ENCODE results near the gene CASP9.
"Not testable (repeated sequence)": the region's sequence is repeated elsewhere in the genome, so short reads cannot be mapped to it uniquely, and the experiment has no call there.

The CASP9 gene

GRCh38 chr1:15491010-15491409 is 33.0 kb downstream of the CASP9 start:
- H3K4me3 ChIP-seq (ENCODE audit: low read depth in 1 of 2, low read length in 2 of 2); H3K4me1 ChIP-seq (ENCODE audit: insufficient read depth, low read length); H3K9me3 ChIP-seq (ENCODE audit: low read length); H3K27me3 ChIP-seq (ENCODE audit: control insufficient read depth in 1 of 2, insufficient read depth in 2 of 2, low read length in 2 of 2); H3K27ac ChIP-seq (ENCODE audit: low read depth, low read length); H3K9ac ChIP-seq (ENCODE audit: low read length): not testable (repeated sequence)
- H3K36me3 ChIP-seq (ENCODE audit: insufficient read depth, low read length) = peaks cover 16% of the 10 kb centered on the region

- Histone ChIP-seq H3K27ac (ENCODE audit: low read depth, low read length) (no peak overlapping the region), H3K27me3 (ENCODE audit: control insufficient read depth in 1 of 2, insufficient read depth in 2 of 2, low read length in 2 of 2) (no peaks in the 10 kb centered on the region), H3K4me3 (ENCODE audit: low read depth in 1 of 2, low read length in 2 of 2) (no peak overlapping the region), H3K9ac (ENCODE audit: low read length) (no peak overlapping the region), H3K4me1 (ENCODE audit: insufficient read depth, low read length) (no peaks in the 10 kb centered on the region), H3K9me3 (ENCODE audit: low read length) (no peaks in the 10 kb centered on the region), H3K36me3 (ENCODE audit: insufficient read depth, low read length) (peaks cover 4% of the 10 kb centered on the region)
These were observed 34.8 kb downstream of the CASP9 start for GRCh38 chr1:15489052-15489736.

GRCh38 chr1:15488371-15488770 is 35.6 kb downstream of the CASP9 start:
- no peak overlapping the region for H3K4me3 ChIP-seq (ENCODE audit: low read depth in 1 of 2, low read length in 2 of 2)
- H3K27ac ChIP-seq (ENCODE audit: low read depth, low read length) = no peak overlapping the region
- peaks cover 4% of the 10 kb centered on the region for H3K36me3 ChIP-seq (ENCODE audit: insufficient read depth, low read length)
- H3K4me1 ChIP-seq (ENCODE audit: insufficient read depth, low read length) = no peaks in the 10 kb centered on the region
- no peaks in the 10 kb centered on the region for H3K9me3 ChIP-seq (ENCODE audit: low read length)
- no peak overlapping the region for H3K9ac ChIP-seq (ENCODE audit: low read length)
- H3K27me3 ChIP-seq (ENCODE audit: control insufficient read depth in 1 of 2, insufficient read depth in 2 of 2, low read length in 2 of 2) = no peaks in the 10 kb centered on the region

- H3K9ac ChIP-seq (ENCODE audit: low read length) = not testable (repeated sequence)
These were observed 37.0 kb downstream of the CASP9 start for GRCh38 chr1:15486844-15487610.

GRCh38 chr1:15485636-15486035 is 38.4 kb downstream of the CASP9 start:
- no peaks in the 10 kb centered on the region for H3K27me3 ChIP-seq (ENCODE audit: control insufficient read depth in 1 of 2, insufficient read depth in 2 of 2, low read length in 2 of 2)
- H3K36me3 ChIP-seq (ENCODE audit: insufficient read depth, low read length) = no peaks in the 10 kb centered on the region
- no peak overlapping the region for H3K4me3 ChIP-seq (ENCODE audit: low read depth in 1 of 2, low read length in 2 of 2)
- no peaks in the 10 kb centered on the region for H3K9me3 ChIP-seq (ENCODE audit: low read length)
- H3K9ac ChIP-seq (ENCODE audit: low read length) = no peak overlapping the region
- no peak overlapping the region for H3K27ac ChIP-seq (ENCODE audit: low read depth, low read length)
- no peaks in the 10 kb centered on the region for H3K4me1 ChIP-seq (ENCODE audit: insufficient read depth, low read length)

More at GRCh38 chr1:15486844-15487610, 37.0 kb downstream of the CASP9 start:
- not testable (repeated sequence) for H3K9me3 ChIP-seq (ENCODE audit: low read length); H3K27ac ChIP-seq (ENCODE audit: low read depth, low read length); H3K4me1 ChIP-seq (ENCODE audit: insufficient read depth, low read length); H3K27me3 ChIP-seq (ENCODE audit: control insufficient read depth in 1 of 2, insufficient read depth in 2 of 2, low read length in 2 of 2); H3K36me3 ChIP-seq (ENCODE audit: insufficient read depth, low read length); H3K4me3 ChIP-seq (ENCODE audit: low read depth in 1 of 2, low read length in 2 of 2)

GRCh38 chr1:15484443-15484842 is 39.6 kb downstream of the CASP9 start:
- not testable (repeated sequence) for H3K36me3 ChIP-seq (ENCODE audit: insufficient read depth, low read length); H3K27ac ChIP-seq (ENCODE audit: low read depth, low read length); H3K9me3 ChIP-seq (ENCODE audit: low read length); H3K9ac ChIP-seq (ENCODE audit: low read length); H3K27me3 ChIP-seq (ENCODE audit: control insufficient read depth in 1 of 2, insufficient read depth in 2 of 2, low read length in 2 of 2); H3K4me3 ChIP-seq (ENCODE audit: low read depth in 1 of 2, low read length in 2 of 2); H3K4me1 ChIP-seq (ENCODE audit: insufficient read depth, low read length)

GRCh38 chr1:15483971-15484370 is 40.0 kb downstream of the CASP9 start:
- Histone ChIP-seq H3K4me3 (ENCODE audit: low read depth in 1 of 2, low read length in 2 of 2) (no peak overlapping the region), H3K4me1 (ENCODE audit: insufficient read depth, low read length) (no peaks in the 10 kb centered on the region), H3K9ac (ENCODE audit: low read length) (no peak overlapping the region), H3K27ac (ENCODE audit: low read depth, low read length) (no peak overlapping the region), H3K27me3 (ENCODE audit: control insufficient read depth in 1 of 2, insufficient read depth in 2 of 2, low read length in 2 of 2) (no peaks in the 10 kb centered on the region), H3K36me3 (ENCODE audit: insufficient read depth, low read length) (no peaks in the 10 kb centered on the region), H3K9me3 (ENCODE audit: low read length) (no peaks in the 10 kb centered on the region)

- H3K9me3 ChIP-seq (ENCODE audit: low read length); H3K36me3 ChIP-seq (ENCODE audit: insufficient read depth, low read length); H3K9ac ChIP-seq (ENCODE audit: low read length); H3K4me3 ChIP-seq (ENCODE audit: low read depth in 1 of 2, low read length in 2 of 2); H3K4me1 ChIP-seq (ENCODE audit: insufficient read depth, low read length); H3K27ac ChIP-seq (ENCODE audit: low read depth, low read length); H3K27me3 ChIP-seq (ENCODE audit: control insufficient read depth in 1 of 2, insufficient read depth in 2 of 2, low read length in 2 of 2): not testable (repeated sequence)
These were observed 41.0 kb downstream of the CASP9 start for GRCh38 chr1:15482983-15483543.

GRCh38 chr1:15482455-15482854 is 41.6 kb downstream of the CASP9 start:
- H3K9me3 ChIP-seq (ENCODE audit: low read length); H3K4me3 ChIP-seq (ENCODE audit: low read depth in 1 of 2, low read length in 2 of 2); H3K27ac ChIP-seq (ENCODE audit: low read depth, low read length); H3K9ac ChIP-seq (ENCODE audit: low read length); H3K4me1 ChIP-seq (ENCODE audit: insufficient read depth, low read length); H3K36me3 ChIP-seq (ENCODE audit: insufficient read depth, low read length); H3K27me3 ChIP-seq (ENCODE audit: control insufficient read depth in 1 of 2, insufficient read depth in 2 of 2, low read length in 2 of 2): not testable (repeated sequence)

- H3K4me1 ChIP-seq (ENCODE audit: insufficient read depth, low read length) = no peaks in the 10 kb centered on the region
- H3K36me3 ChIP-seq (ENCODE audit: insufficient read depth, low read length) = no peaks in the 10 kb centered on the region
- H3K9me3 ChIP-seq (ENCODE audit: low read length) = no peaks in the 10 kb centered on the region
- H3K9ac ChIP-seq (ENCODE audit: low read length) = no peak overlapping the region
- no peaks in the 10 kb centered on the region for H3K27me3 ChIP-seq (ENCODE audit: control insufficient read depth in 1 of 2, insufficient read depth in 2 of 2, low read length in 2 of 2)
- no peak overlapping the region for H3K4me3 ChIP-seq (ENCODE audit: low read depth in 1 of 2, low read length in 2 of 2)
- H3K27ac ChIP-seq (ENCODE audit: low read depth, low read length) = no peak overlapping the region
These were observed 44.2 kb downstream of the CASP9 start for GRCh38 chr1:15479654-15480347.

GRCh38 chr1:15477646-15478212 is 46.3 kb downstream of the CASP9 start:
- no peak overlapping the region for H3K9ac ChIP-seq (ENCODE audit: low read length)
- H3K27me3 ChIP-seq (ENCODE audit: control insufficient read depth in 1 of 2, insufficient read depth in 2 of 2, low read length in 2 of 2) = no peaks in the 10 kb centered on the region
- H3K9me3 ChIP-seq (ENCODE audit: low read length) = no peaks in the 10 kb centered on the region
- H3K4me1 ChIP-seq (ENCODE audit: insufficient read depth, low read length) = no peaks in the 10 kb centered on the region
- no peak overlapping the region for H3K27ac ChIP-seq (ENCODE audit: low read depth, low read length)
- H3K4me3 ChIP-seq (ENCODE audit: low read depth in 1 of 2, low read length in 2 of 2) = no peak overlapping the region
- H3K36me3 ChIP-seq (ENCODE audit: insufficient read depth, low read length) = no peaks in the 10 kb centered on the region
